H1 (cell line): ENCODE results near the gene MAPRE2. TPM values are rescaled to one million over a fixed set of nuclear protein-coding genes. Genes with fewer than 3 reads are reported as not detected.
A peak's percentile ranks its signal among the peaks of the same experiment; 100 is the strongest.

ENCODE experiments used
- CTCF ChIA-PET: fragments of 300-600 bp; sonication (Branson Sonifier 250); formaldehyde crosslinking; loops from one replicate; lab custom pipeline; 2021; ENCODE audit not compliant: partially characterized antibody; lab: Charles Lee
- POLR2A ChIA-PET: fragments of 300-600 bp; sonication (Branson Sonifier 250); formaldehyde crosslinking; loops from one replicate; lab custom pipeline; 2021; ENCODE audit warnings: inconsistent platforms; ENCODE audit not compliant: partially characterized antibody; lab: Charles Lee
- DNase-seq, 2 experiments: peaks; one replicate each; pipeline versions ENCODE4 v3.0.0 to v3.0.0-alpha.2; 2010 to 2022; ENCODE audit warnings: low spot score in 2 of 2, low read depth in 1 of 2, mixed read lengths in 1 of 2
- FAIRE-seq: peaks from 2 replicates; lab custom pipeline; 2011; peaks lifted over from hg19 to GRCh38; lab: Jason Lieb, UNC
- H2AFZ ChIP-seq: 2 replicates; pipeline ENCODE4 v1.8.1; 2012; ENCODE audit warnings: low read length, inconsistent platforms
- H2AK5ac ChIP-seq: 2 replicates; pipeline ENCODE4 v1.6.1; 2013; ENCODE audit warnings: low read depth, low read length
- H2BK120ac ChIP-seq: replicated peaks from 2 replicates; pipeline ENCODE3; 2013; ENCODE audit warnings: low read depth, low read length, inconsistent platforms
- H2BK12ac ChIP-seq: 2 replicates; pipeline ENCODE4 v1.6.1; 2013; ENCODE audit warnings: low read depth, low read length
- H2BK15ac ChIP-seq: 2 replicates; pipeline ENCODE4 v1.6.1; 2013; ENCODE audit warnings: low read length
- H2BK20ac ChIP-seq: 2 replicates; pipeline ENCODE4 v1.6.1; 2013; ENCODE audit warnings: low read length
- H2BK5ac ChIP-seq: 2 replicates; pipeline ENCODE4 v1.6.1; 2013; ENCODE audit warnings: low read depth, low read length
- H3K14ac ChIP-seq: 2 replicates; pipeline ENCODE4 v1.6.1; 2013; ENCODE audit warnings: inconsistent platforms; ENCODE audit not compliant: insufficient read length
- H3K18ac ChIP-seq: 2 replicates; pipeline ENCODE4 v1.6.1; 2013; ENCODE audit warnings: low read length; ENCODE audit errors: extremely low read depth
- H3K23ac ChIP-seq: 2 replicates; pipeline ENCODE4 v1.6.1; 2013; ENCODE audit warnings: inconsistent platforms; ENCODE audit not compliant: insufficient read length
- H3K23me2 ChIP-seq: 2 replicates; pipeline ENCODE4 v1.6.1; 2013; ENCODE audit warnings: low read depth, low read length
- H3K27ac ChIP-seq: 2 replicates; pipeline ENCODE4 v1.6.1; 2011; ENCODE audit warnings: low read depth, low read length, inconsistent platforms
- H3K27me3 ChIP-seq, 4 experiments: replicated peaks in 1 of 4; 1 replicate in 1 of 4; 2 replicates in 3 of 4; pipeline versions ENCODE4 v1.6.1 to v1.8.1; 2011 to 2013; ENCODE audit warnings: low read length in 3 of 4, mild to moderate bottlenecking in 3 of 4, inconsistent platforms in 2 of 4, mixed read lengths in 2 of 4, moderate library complexity in 1 of 4; ENCODE audit not compliant: control insufficient read depth in 3 of 4, insufficient read depth in 3 of 4; ENCODE audit errors: extremely low read depth in 1 of 4
- H3K36me3 ChIP-seq, 4 experiments: 2 replicates each; pipeline versions ENCODE4 v1.6.1 to v1.8.1; 2011 to 2013; ENCODE audit warnings: mild to moderate bottlenecking in 4 of 4, low read length in 3 of 4, moderate library complexity in 2 of 4, control low read depth in 1 of 4, inconsistent platforms in 1 of 4; ENCODE audit not compliant: insufficient read depth in 4 of 4, control insufficient read depth in 2 of 4
- H3K4ac ChIP-seq: replicated peaks from 2 replicates; pipeline ENCODE3; 2013; ENCODE audit warnings: low read length, low read depth, mixed read lengths, inconsistent platforms; ENCODE audit not compliant: insufficient read length
- H3K4me1 ChIP-seq, 4 experiments: replicated peaks in 1 of 4; 1 replicate in 1 of 4; 2 replicates in 3 of 4; pipeline versions ENCODE4 v1.6.1 to v1.8.1; 2011 to 2013; ENCODE audit warnings: low read length in 3 of 4, inconsistent platforms in 2 of 4, mixed read lengths in 1 of 4; ENCODE audit not compliant: insufficient read depth in 4 of 4, control insufficient read depth in 3 of 4
- H3K4me2 ChIP-seq, 2 experiments: 2 replicates each; pipeline versions ENCODE4 v1.6.1 to v1.8.1; 2011 to 2013; ENCODE audit warnings: low read depth in 2 of 2, low read length in 2 of 2, control low read depth in 1 of 2, inconsistent platforms in 1 of 2, mild to moderate bottlenecking in 1 of 2; ENCODE audit not compliant: insufficient read depth in 1 of 2
- H3K4me3 ChIP-seq, 4 experiments: fragments of 200-600, 300-600 bp in 1 of 4; sonication (generic), shearing (Covaris generic), sonication (Bioruptor Twin) in 1 of 4; 2 replicates each; pipeline versions ENCODE4 v1.5.1 to v1.8.1; 2011 to 2016; ENCODE audit warnings: low read length in 4 of 4, low read depth in 3 of 4, control low read depth in 2 of 4, inconsistent platforms in 2 of 4, mild to moderate bottlenecking in 2 of 4, mixed read lengths in 1 of 4, moderate library complexity in 1 of 4; ENCODE audit not compliant: insufficient read depth in 2 of 4; ENCODE audit errors: extremely low read depth in 1 of 4
- H3K56ac ChIP-seq: replicated peaks from 2 replicates; pipeline ENCODE3; 2013; ENCODE audit warnings: low read depth, mild to moderate bottlenecking, mixed read lengths, low read length, inconsistent platforms; ENCODE audit not compliant: insufficient read length
- H3K79me1 ChIP-seq: 2 replicates; pipeline ENCODE4 v1.6.1; 2013; ENCODE audit warnings: low read depth, low read length, control low read depth
- H3K79me2 ChIP-seq, 2 experiments: 2 replicates each; pipeline versions ENCODE4 v1.6.1 to v1.8.1; 2012 to 2013; ENCODE audit warnings: low read length in 2 of 2, mild to moderate bottlenecking in 2 of 2, inconsistent platforms in 1 of 2; ENCODE audit not compliant: insufficient read depth in 2 of 2, control insufficient read depth in 1 of 2
- H3K9ac ChIP-seq, 4 experiments: replicated peaks in 1 of 4; 1 replicate in 1 of 4; 2 replicates in 3 of 4; pipeline versions ENCODE4 v1.6.1 to v1.8.1; 2011 to 2013; ENCODE audit warnings: low read depth in 3 of 4, low read length in 3 of 4, control low read depth in 2 of 4, mild to moderate bottlenecking in 2 of 4, moderate library complexity in 2 of 4, inconsistent platforms in 1 of 4; ENCODE audit errors: extremely low read depth in 1 of 4
- H3K9me3 ChIP-seq, 2 experiments: 2 replicates each; pipeline versions ENCODE4 v1.6.1 to v1.8.1; 2012 to 2013; ENCODE audit warnings: mild to moderate bottlenecking in 2 of 2, moderate library complexity in 2 of 2, control low read depth in 1 of 2, inconsistent platforms in 1 of 2, low read depth in 1 of 2, low read length in 1 of 2, mixed read lengths in 1 of 2; ENCODE audit not compliant: insufficient read depth in 2 of 2
- H4K20me1 ChIP-seq, 2 experiments: replicated peaks in 1 of 2; 2 replicates each; pipeline versions ENCODE3 to v1.8.1; 2011 to 2013; ENCODE audit warnings: inconsistent platforms in 2 of 2, low read length in 2 of 2, mild to moderate bottlenecking in 1 of 2; ENCODE audit not compliant: insufficient read depth in 2 of 2, control insufficient read depth in 1 of 2
- H4K5ac ChIP-seq: 2 replicates; pipeline ENCODE4 v1.6.1; 2013; ENCODE audit warnings: low read length, low read depth, mixed read lengths, inconsistent platforms; ENCODE audit not compliant: insufficient read length
- H4K8ac ChIP-seq: 2 replicates; pipeline ENCODE4 v1.8.0; 2013; ENCODE audit warnings: mild to moderate bottlenecking, moderate library complexity, low read length, inconsistent platforms; ENCODE audit not compliant: insufficient read depth; ENCODE audit errors: extremely low read depth
- H4K91ac ChIP-seq: replicated peaks from 2 replicates; pipeline ENCODE3; 2013; ENCODE audit warnings: low read length, mixed read lengths, inconsistent platforms; ENCODE audit not compliant: insufficient read length
- BRCA1 ChIP-seq: IDR thresholded peaks from 2 replicates; pipeline ENCODE4 v1.6.1; 2012; ENCODE audit warnings: low read depth, low read length, improper control_type of control experiment
- CBX5 ChIP-seq: fragments of 300-800, 300-1000 bp; sonication (generic); IDR thresholded peaks from 2 replicates; pipeline ENCODE4 v1.7.1; 2016; ENCODE audit warnings: antibody characterized with exemption, low read length, low read depth
- CHD1 ChIP-seq: IDR thresholded peaks from 2 replicates; pipeline ENCODE4 v1.6.1; 2012; ENCODE audit warnings: low read depth, low read length, improper control_type of control experiment
- CHD2 ChIP-seq: IDR thresholded peaks from 2 replicates; pipeline ENCODE4 v1.6.1; 2012; ENCODE audit warnings: low read length, improper control_type of control experiment
- CTBP2 ChIP-seq: IDR thresholded peaks from 2 replicates; pipeline ENCODE4 v1.7.0; 2011; ENCODE audit warnings: borderline replicate concordance, mild to moderate bottlenecking, moderate library complexity, mixed read lengths, low read length; ENCODE audit not compliant: insufficient read depth, insufficient read length
- FOSL1 ChIP-seq: IDR thresholded peaks from 2 replicates; pipeline ENCODE4 v1.6.1; 2011; ENCODE audit warnings: mild to moderate bottlenecking, low read depth, low read length, moderate library complexity; ENCODE audit not compliant: insufficient read depth
- NRF1 ChIP-seq: IDR thresholded peaks from 2 replicates; pipeline ENCODE4 v1.6.1; 2011; ENCODE audit warnings: mild to moderate bottlenecking, low read depth, low read length, improper control_type of control experiment
- YY1 ChIP-seq: IDR thresholded peaks from 2 replicates; pipeline ENCODE4 v1.6.1; 2011; ENCODE audit warnings: low read depth, mild to moderate bottlenecking, low read length
- WGBS, 2 experiments: shearing (Covaris generic) in 1 of 2; methylation state at CpG; one replicate each; pipeline versions ENCODE4 v1.1.6 to v1.1.7; 2013 to 2015; ENCODE audit warnings: low lambda C conversion rate in 2 of 2, mixed read lengths in 2 of 2, inconsistent platforms in 1 of 2, low coverage in 1 of 2, missing lambda C conversion rate in 1 of 2; ENCODE audit not compliant: insufficient replicate concordance in 2 of 2, insufficient coverage in 1 of 2, insufficient read length in 1 of 2; ENCODE audit errors: extremely low coverage in 1 of 2, missing lambda C conversion rate in 1 of 2; 5-methylcytosine and 5-hydroxymethylcytosine counted together
- polyA plus RNA-seq, 7 experiments: library from polyadenylated mRNA; depleted of rRNA in 3 of 7; stranded (reverse) in 5 of 7; unstranded in 2 of 7; fragments of >200 nt in 5 of 7; fragments of 200-250 nt in 2 of 7; gene quantifications; 1 replicate in 5 of 7; 2 replicates in 1 of 7; 4 replicates in 1 of 7; pipeline versions ENCODE4 v1.2.1 to v1.2.3, GENCODE V29; 2011 to 2013; ENCODE audit warnings: missing spikeins in 2 of 7, mixed read lengths in 2 of 7
- total RNA-seq: library from RNA; stranded (reverse); fragmentation: NEBNext Ultra II Directional; extraction: Animal tissue kit (Norgen Biotek cat#: 25700); gene quantifications from 2 replicates; pipeline ENCODE4 v1.2.1, GENCODE V29; 2021
- TF ChIP-seq, protein P1 (sequence below): IDR thresholded peaks from 2 replicates; pipeline ENCODE4 v1.6.1; 2012; ENCODE audit warnings: low read length, inconsistent platforms
- TF ChIP-seq, protein P2 (sequence below): IDR thresholded peaks from 2 replicates; pipeline ENCODE4 v1.6.1; 2012; ENCODE audit warnings: inconsistent platforms

Gene MAPRE2
- total and polyA plus RNA-seq, 2 of the 8 experiments (the other 6 are each of a cell fraction or from before 2014, with no cell fraction given): 32.6 to 33.1 TPM

DNA sequence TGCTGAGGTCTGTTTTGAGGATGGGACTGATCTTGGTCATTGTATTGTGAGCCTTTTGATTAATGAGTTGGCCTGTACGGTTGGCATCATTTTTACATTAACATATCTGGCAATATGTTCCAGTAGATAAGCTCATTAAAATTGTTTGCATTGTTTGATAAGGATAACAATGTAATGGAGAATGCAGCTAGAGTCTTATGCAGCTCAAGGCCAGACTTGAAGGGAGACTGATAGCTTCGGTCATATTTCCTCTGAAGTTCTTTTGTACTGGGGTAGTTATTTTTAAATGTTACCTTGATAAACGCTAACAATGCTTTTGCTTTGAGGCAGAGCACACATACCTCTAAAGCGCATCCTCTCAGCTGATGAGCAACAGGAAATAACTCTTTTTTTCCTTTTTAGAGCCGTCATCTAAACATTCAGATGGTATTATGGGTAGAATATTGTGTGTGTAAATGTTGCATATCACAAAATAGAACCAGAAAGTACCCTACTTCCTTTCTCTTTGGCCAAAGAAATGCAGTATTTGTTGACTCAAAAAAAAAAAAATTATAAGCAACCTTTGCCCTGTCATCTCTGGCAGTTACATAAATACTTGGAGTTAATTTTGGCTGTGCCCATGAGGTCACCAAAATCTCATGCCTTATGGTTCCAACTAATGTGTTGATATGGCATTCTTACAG, 1.3 kb downstream of the MAPRE2 start:
- CTCF ChIA-PET: interaction anchor here (0.6 to 1.2 kb wide), 4 partner anchors 14 to 107 kb away, joined by 3 to 5 read pairs (median 4); no protein-coding TSS in a partner anchor
- no peak overlapping the region for H2BK20ac ChIP-seq
- no peak overlapping the region for H4K91ac ChIP-seq
- H2BK5ac ChIP-seq: no peak overlapping the region
- H3K79me1 ChIP-seq: peaks cover 2% of the 10 kb centered on the region; the same call in 1 of the 2 replicates
- peak overlapping the region; percentile 80 to 81 for H3K4me2 ChIP-seq
- H4K5ac ChIP-seq: no peak overlapping the region
- no peak overlapping the region for H2AFZ ChIP-seq
- H4K8ac ChIP-seq: no peak overlapping the region
- H3K4me1 ChIP-seq: peaks cover 0 to 9% (median 5%) of the 10 kb centered on the region in 4 experiments; a peak in 4 of 7 replicates
- peak overlapping the region; percentile 66 to 82 (median 76); a peak in 6 of 8 replicates for H3K4me3 ChIP-seq
- FAIRE-seq (no peak), DNase-seq (no peak)
- H3K4ac ChIP-seq: no peak overlapping the region
- 60% methylated on average over 5 of the region's 5 CpGs; no CpG with 5 or more reads in 1 of the 2 experiments for WGBS, 2 experiments
- no peak overlapping the region for H3K18ac ChIP-seq
- no peak overlapping the region for H3K23ac ChIP-seq
- no peaks in the 10 kb centered on the region for H3K27me3 ChIP-seq
- no peak overlapping the region for H3K56ac ChIP-seq
- no peak overlapping the region for H3K14ac ChIP-seq
- H3K9me3 ChIP-seq: no peaks in the 10 kb centered on the region
- POLR2A ChIA-PET: interaction anchor here (1.1 to 1.2 kb wide), 2 partner anchors 8 to 18 kb away, joined by 3 to 5 read pairs; no protein-coding TSS in a partner anchor
- H3K9ac ChIP-seq: no peak overlapping the region
- H2BK12ac ChIP-seq: no peak overlapping the region
- peaks cover 0 to 48% of the 10 kb centered on the region in 2 experiments; a peak in 2 of 4 replicates for H3K79me2 ChIP-seq
- H3K36me3 ChIP-seq: no peaks in the 10 kb centered on the region
- no peak overlapping the region for H2AK5ac ChIP-seq
- H2BK120ac ChIP-seq: no peak overlapping the region
- H2BK15ac ChIP-seq: no peak overlapping the region
- H3K27ac ChIP-seq: no peak overlapping the region
- peaks cover 2% of the 10 kb centered on the region in 2 experiments for H4K20me1 ChIP-seq
- peaks cover 11% of the 10 kb centered on the region; the same call in 1 of the 2 replicates for H3K23me2 ChIP-seq
- no peak for TF ChIP-seq FOSL1
- no peak for TF ChIP-seq BRCA1
- TF ChIP-seq CTBP2: no peak
- TF ChIP-seq CHD2: no peak
- TF ChIP-seq CBX5: no peak
- no peak for TF ChIP-seq YY1
- TF ChIP-seq, protein P1, sequence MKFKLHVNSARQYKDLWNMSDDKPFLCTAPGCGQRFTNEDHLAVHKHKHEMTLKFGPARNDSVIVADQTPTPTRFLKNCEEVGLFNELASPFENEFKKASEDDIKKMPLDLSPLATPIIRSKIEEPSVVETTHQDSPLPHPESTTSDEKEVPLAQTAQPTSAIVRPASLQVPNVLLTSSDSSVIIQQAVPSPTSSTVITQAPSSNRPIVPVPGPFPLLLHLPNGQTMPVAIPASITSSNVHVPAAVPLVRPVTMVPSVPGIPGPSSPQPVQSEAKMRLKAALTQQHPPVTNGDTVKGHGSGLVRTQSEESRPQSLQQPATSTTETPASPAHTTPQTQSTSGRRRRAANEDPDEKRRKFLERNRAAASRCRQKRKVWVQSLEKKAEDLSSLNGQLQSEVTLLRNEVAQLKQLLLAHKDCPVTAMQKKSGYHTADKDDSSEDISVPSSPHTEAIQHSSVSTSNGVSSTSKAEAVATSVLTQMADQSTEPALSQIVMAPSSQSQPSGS: no peak
- no peak for TF ChIP-seq CHD1
- no peak for TF ChIP-seq NRF1
- TF ChIP-seq, protein P2, sequence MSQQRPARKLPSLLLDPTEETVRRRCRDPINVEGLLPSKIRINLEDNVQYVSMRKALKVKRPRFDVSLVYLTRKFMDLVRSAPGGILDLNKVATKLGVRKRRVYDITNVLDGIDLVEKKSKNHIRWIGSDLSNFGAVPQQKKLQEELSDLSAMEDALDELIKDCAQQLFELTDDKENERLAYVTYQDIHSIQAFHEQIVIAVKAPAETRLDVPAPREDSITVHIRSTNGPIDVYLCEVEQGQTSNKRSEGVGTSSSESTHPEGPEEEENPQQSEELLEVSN: no peak
